Measurements from ENCODE around the gene AK8.
"Not testable (repeated sequence)": the region's sequence is repeated elsewhere in the genome, so short reads cannot be mapped to it uniquely, and the experiment has no call there.

Gene AK8

GRCh38 chr9:132711846-132712245 is 166.2 kb downstream of the AK8 start:
- DNase-seq (ENCODE audit: low spot score) = no peak

- not testable (repeated sequence) for DNase-seq (ENCODE audit: low spot score)
Measured at GRCh38 chr9:132711152-132711551, 166.9 kb downstream of the AK8 start.

- no peak for DNase-seq (ENCODE audit: low spot score)
Measured at GRCh38 chr9:132710333-132710732, 167.8 kb downstream of the AK8 start.

GRCh38 chr9:132708769-132709430 is 169.2 kb downstream of the AK8 start:
- no peak for DNase-seq (ENCODE audit: low spot score)

- no peak for DNase-seq (ENCODE audit: low spot score)
Measured at GRCh38 chr9:132708239-132708638, 169.8 kb downstream of the AK8 start.

GRCh38 chr9:132703336-132703735 is 174.7 kb downstream of the AK8 start:
- no peak for DNase-seq (ENCODE audit: low spot score)

GRCh38 chr9:132702254-132702653 is 175.8 kb downstream of the AK8 start:
- DNase-seq (ENCODE audit: low spot score) = no peak

- DNase-seq (ENCODE audit: low spot score) = no peak
Measured at GRCh38 chr9:132699956-132700355, 178.1 kb downstream of the AK8 start.

GRCh38 chr9:132698989-132699388 is 179.1 kb downstream of the AK8 start:
- DNase-seq (ENCODE audit: low spot score) = no peak

- no peak for DNase-seq (ENCODE audit: low spot score)
Measured at GRCh38 chr9:132697230-132697629, 180.9 kb downstream of the AK8 start.

GRCh38 chr9:132694144-132694543 is 183.9 kb downstream of the AK8 start:
- no peak for DNase-seq (ENCODE audit: low spot score)

- no peak for DNase-seq (ENCODE audit: low spot score)
Measured at GRCh38 chr9:132690696-132691095, 187.4 kb downstream of the AK8 start.

GRCh38 chr9:132683873-132684272 is 194.2 kb downstream of the AK8 start:
- no peak for DNase-seq (ENCODE audit: low spot score)

GRCh38 chr9:132681561-132681960 is 196.5 kb downstream of the AK8 start:
- no peak for DNase-seq (ENCODE audit: low spot score)

GRCh38 chr9:132679946-132680625 is 198.0 kb downstream of the AK8 start:
- DNase-seq (ENCODE audit: low spot score) = no peak

- DNase-seq (ENCODE audit: low spot score) = no peak
Measured at GRCh38 chr9:132677976-132678375, 200.1 kb downstream of the AK8 start.
